Bronchial epithelial cell (primary cell): ENCODE data around the gene ZNG1A. TPM values are rescaled to one million over a fixed set of nuclear protein-coding genes. Genes with fewer than 3 reads are reported as not detected.
"Not testable (repeated sequence)": the region's sequence is repeated elsewhere in the genome, so short reads cannot be mapped to it uniquely, and the experiment has no call there.

Experiments used
- DNase-seq: peaks from one replicate; pipeline ENCODE4 v3.0.0-alpha.2; 2010; ENCODE audit warnings: low read depth
- FAIRE-seq: peaks from 2 replicates; lab custom pipeline; 2011; peaks lifted over from hg19 to GRCh38; lab: Jason Lieb, UNC
- H3K27me3 ChIP-seq: 2 replicates; pipeline ENCODE4 v1.5.1; 2011; ENCODE audit warnings: low read length; ENCODE audit not compliant: control insufficient read depth, insufficient read depth
- H3K36me3 ChIP-seq: 2 replicates; pipeline ENCODE4 v1.5.1; 2011; ENCODE audit warnings: low read length; ENCODE audit not compliant: control insufficient read depth, insufficient read depth
- H3K4me3 ChIP-seq: 2 replicates; pipeline ENCODE4 v1.5.1; 2011; ENCODE audit warnings: mild to moderate bottlenecking, low read depth, low read length, control low read depth
- CTCF ChIP-seq: IDR thresholded peaks from 2 replicates; pipeline ENCODE4 v1.5.1; 2011; ENCODE audit warnings: mild to moderate bottlenecking, moderate library complexity, low read length, control low read depth, inconsistent platforms; ENCODE audit not compliant: insufficient read depth, severe bottlenecking
- total RNA-seq: library from RNA; depleted of rRNA; stranded (reverse); fragments of >200 nt; gene quantifications from 2 replicates; pipeline ENCODE4 v1.2.1, GENCODE V29; 2014

ZNG1A gene
- 59.9 and 78.5 TPM in 2 replicates for total RNA-seq

GRCh38 chr9:178970-179383 is at the start of gene ZNG1A:
TSS of gene ZNG1A (minus strand) at chr9:179056. CDS start at chr9:178969, 87 bp downstream.
- DNase-seq, result peak; percentile 69
- H3K27me3 ChIP-seq, H3K36me3 ChIP-seq, FAIRE-seq: not testable (repeated sequence)
- H3K4me3 ChIP-seq, result peak within 1 kb of the TSS; percentile 34

- TF ChIP-seq CTCF, result no peak
- Histone ChIP-seq H3K4me3 (no peak overlapping the region), H3K27me3 (no peaks in the 10 kb centered on the region), H3K36me3 (no peaks in the 10 kb centered on the region)
- FAIRE-seq (no peak), DNase-seq (no peak)
These were observed 49.0 kb upstream of the ZNG1A start for GRCh38 chr9:227860-228259.

DNA sequence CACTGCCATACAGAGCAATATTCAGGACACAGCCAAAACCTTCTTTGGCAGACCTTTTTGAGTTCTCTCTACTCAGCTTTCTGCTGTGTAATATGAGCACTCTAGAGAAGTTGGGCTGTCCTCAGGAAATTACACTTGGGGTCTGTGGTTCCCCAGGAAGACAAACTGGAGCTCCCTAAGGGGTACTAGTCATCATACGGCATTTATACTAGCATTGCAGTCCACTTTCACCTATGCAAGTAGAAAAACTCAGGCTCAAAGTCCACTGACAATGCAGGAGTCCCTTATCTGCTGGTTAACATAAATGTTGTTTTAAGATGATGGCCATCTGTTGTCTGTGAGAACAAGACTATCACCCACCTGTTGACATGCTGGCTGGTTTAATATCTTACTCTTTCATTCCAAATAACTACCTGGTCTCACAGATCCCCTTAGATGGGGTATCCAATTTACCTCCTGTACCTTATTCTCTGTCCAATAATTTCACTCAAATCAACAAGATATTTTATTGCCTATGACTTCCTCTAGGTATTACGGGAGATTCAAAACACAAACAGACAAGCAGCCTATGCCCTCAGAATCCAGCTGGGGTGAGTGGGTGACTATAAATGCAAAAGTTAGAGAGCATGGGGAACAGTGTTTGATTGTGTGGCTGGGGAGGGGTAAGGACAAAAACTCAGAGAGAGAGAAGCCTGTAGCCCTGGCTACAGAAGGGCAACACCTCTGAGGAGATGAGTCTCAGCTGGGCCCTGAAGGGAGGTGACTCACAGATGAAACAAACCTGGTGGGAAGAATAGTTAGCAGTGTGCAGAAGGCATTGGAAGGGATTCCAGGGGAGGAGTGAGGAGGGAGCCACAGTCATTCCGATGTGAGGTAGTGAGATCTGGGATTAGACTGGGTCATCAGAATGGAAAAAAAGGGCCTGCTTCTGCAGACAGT is 46.0 kb upstream of the ZNG1A start:
- FAIRE-seq (peak; percentile 79), DNase-seq (peak; percentile 86)
- no peaks in the 10 kb centered on the region for H3K36me3 ChIP-seq
- no peaks in the 10 kb centered on the region for H3K27me3 ChIP-seq
- H3K4me3 ChIP-seq, result no peak overlapping the region
- TF ChIP-seq CTCF, result no peak

- FAIRE-seq, result no peak
These were observed 45.2 kb upstream of the ZNG1A start for GRCh38 chr9:224026-224425.

DNA sequence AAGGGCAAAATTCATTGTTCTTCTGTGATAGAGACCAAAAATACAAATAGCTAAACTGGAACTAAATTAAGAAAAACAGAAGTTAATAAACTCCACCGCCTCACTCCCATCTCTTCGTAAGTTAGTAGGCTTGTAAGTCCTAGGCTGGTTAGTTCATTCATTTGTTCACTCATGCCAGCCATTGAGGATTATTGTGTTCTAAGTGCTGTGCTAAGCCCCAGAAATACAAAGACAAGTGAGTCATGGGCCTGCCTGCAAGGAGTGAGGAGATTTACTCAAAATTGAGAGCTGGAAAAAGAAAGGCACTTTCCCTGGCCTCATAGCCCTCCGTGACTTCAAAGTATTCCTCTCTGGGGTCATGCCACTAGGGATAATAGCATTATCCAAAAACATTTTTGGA is 44.3 kb upstream of the ZNG1A start:
- DNase-seq, result peak; percentile 8
- Histone ChIP-seq H3K27me3 (no peaks in the 10 kb centered on the region), H3K36me3 (no peaks in the 10 kb centered on the region), H3K4me3 (no peak overlapping the region)
- no peak for FAIRE-seq
- TF ChIP-seq CTCF, result no peak

More at GRCh38 chr9:224026-224425, 45.2 kb upstream of the ZNG1A start:
- Histone ChIP-seq H3K36me3 (no peaks in the 10 kb centered on the region), H3K27me3 (no peaks in the 10 kb centered on the region), H3K4me3 (no peak overlapping the region)
- no peak for TF ChIP-seq CTCF
- no peak for DNase-seq

GRCh38 chr9:221989-222776 is 43.3 kb upstream of the ZNG1A start:
- DNase-seq, result no peak
- no peak for FAIRE-seq
- H3K36me3 ChIP-seq, result no peaks in the 10 kb centered on the region
- no peak overlapping the region for H3K4me3 ChIP-seq
- no peaks in the 10 kb centered on the region for H3K27me3 ChIP-seq
- no peak for TF ChIP-seq CTCF
